Activated naive CD4-positive, alpha-beta T cell treated with anti-CD3 and anti-CD28 coated beads, Interleukin-2, amount 10 ng/mL, durations not matched to agents 7 days and 5 days (primary cell): Measurements from ENCODE around the gene DYNLT2.

Experiments used
- CTCF ChIA-PET: fragments of 350-600 bp; sonication (Branson Sonifier 250); formaldehyde crosslinking; loops from one replicate; lab custom pipeline; 2021; ENCODE audit warnings: antibody characterized with exemption; lab: Charles Lee
- DNase-seq: peaks from one replicate; pipeline ENCODE4 v3.0.0-alpha.2; 2020
- H3K27ac Mint-ChIP-seq: one replicate; pipeline ENCODE4 v1.8.0; 2021; ENCODE audit warnings: mild to moderate bottlenecking, moderate library complexity, mixed read lengths
- H3K27me3 Mint-ChIP-seq: one replicate; pipeline ENCODE4 v1.8.0; 2021; ENCODE audit warnings: mild to moderate bottlenecking, mixed read lengths
- H3K36me3 Mint-ChIP-seq: one replicate; pipeline ENCODE4 v1.8.0; 2021; ENCODE audit warnings: mixed read lengths
- H3K4me1 Mint-ChIP-seq: one replicate; pipeline ENCODE4 v1.8.0; 2021; ENCODE audit warnings: mixed read lengths
- H3K4me3 Mint-ChIP-seq: one replicate; pipeline ENCODE4 v1.8.0; 2021; ENCODE audit warnings: mild to moderate bottlenecking, moderate library complexity, mixed read lengths
- H3K9me3 Mint-ChIP-seq: one replicate; pipeline ENCODE4 v1.8.0; 2021; ENCODE audit warnings: mixed read lengths

Gene DYNLT2

GRCh38 chr6:169738976-169739529 is 12.3 kb downstream of the DYNLT2 start:
- CTCF ChIA-PET = no interaction called here
- DNase-seq = no peak
- Mint-ChIP-seq H3K36me3 (no peaks in the 10 kb centered on the region), H3K4me1 (no peaks in the 10 kb centered on the region), H3K9me3 (no peaks in the 10 kb centered on the region), H3K27me3 (peaks cover 32% of the 10 kb centered on the region), H3K27ac (no peak overlapping the region), H3K4me3 (no peak overlapping the region)

DNA sequence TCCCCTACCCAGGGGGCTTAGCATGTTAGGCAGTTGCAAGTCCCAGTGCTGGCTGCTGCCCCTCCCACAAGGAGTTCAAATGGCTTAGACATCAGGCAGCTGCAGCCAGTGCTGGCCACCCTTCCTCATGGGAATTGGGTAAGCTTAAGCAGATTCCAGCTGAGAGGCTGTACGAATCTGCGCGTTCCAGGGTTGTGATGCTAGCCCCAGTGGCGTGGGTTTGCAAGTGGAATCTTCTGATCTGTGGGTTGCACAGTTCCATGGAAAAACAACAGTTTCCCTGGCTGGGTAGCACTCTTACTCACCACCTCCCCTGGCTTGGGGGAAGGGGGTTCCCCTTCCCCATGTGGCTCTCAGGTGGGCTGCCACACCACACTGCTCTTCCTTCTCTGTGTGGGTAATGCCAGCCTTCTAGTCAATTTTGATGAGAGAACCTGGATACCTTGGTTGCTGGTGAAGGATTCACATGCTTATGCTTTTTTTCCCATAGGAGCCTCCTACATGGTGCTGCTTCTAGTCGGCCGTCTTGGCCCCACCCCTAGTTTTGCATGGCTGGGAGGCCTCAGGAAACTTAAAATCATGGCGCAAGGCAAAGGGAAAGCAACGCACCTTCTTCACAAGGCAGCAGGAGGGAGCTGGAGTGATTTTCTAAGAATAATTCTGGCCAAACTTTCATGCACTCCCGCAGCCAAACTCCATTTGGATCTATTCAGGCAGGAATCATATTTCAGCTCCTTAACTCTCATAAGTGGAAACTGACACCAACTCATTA is 13.0 kb downstream of the DYNLT2 start:
- DNase-seq = no peak
- no peak overlapping the region for H3K27ac Mint-ChIP-seq
- no peak overlapping the region for H3K4me3 Mint-ChIP-seq
- CTCF ChIA-PET = no interaction called here
- no peaks in the 10 kb centered on the region for H3K4me1 Mint-ChIP-seq
- H3K27me3 Mint-ChIP-seq = peaks cover 36% of the 10 kb centered on the region
- H3K9me3 Mint-ChIP-seq = no peaks in the 10 kb centered on the region
- H3K36me3 Mint-ChIP-seq = no peaks in the 10 kb centered on the region

GRCh38 chr6:169729961-169730360 is 21.4 kb downstream of the DYNLT2 start:
- H3K36me3 Mint-ChIP-seq = no peaks in the 10 kb centered on the region
- H3K4me3 Mint-ChIP-seq = no peak overlapping the region
- CTCF ChIA-PET = no interaction called here
- H3K27me3 Mint-ChIP-seq = peaks cover 32% of the 10 kb centered on the region
- H3K27ac Mint-ChIP-seq = no peak overlapping the region
- peaks cover 18% of the 10 kb centered on the region for H3K4me1 Mint-ChIP-seq
- no peak for DNase-seq
- no peaks in the 10 kb centered on the region for H3K9me3 Mint-ChIP-seq

- CTCF ChIA-PET = no interaction called here
- Mint-ChIP-seq H3K27ac (no peak overlapping the region), H3K4me3 (no peak overlapping the region), H3K27me3 (peaks cover 16% of the 10 kb centered on the region), H3K36me3 (no peaks in the 10 kb centered on the region), H3K4me1 (peaks cover 28% of the 10 kb centered on the region), H3K9me3 (no peaks in the 10 kb centered on the region)
- DNase-seq = no peak
Measured at GRCh38 chr6:169726963-169727362, 24.4 kb downstream of the DYNLT2 start.

DNA sequence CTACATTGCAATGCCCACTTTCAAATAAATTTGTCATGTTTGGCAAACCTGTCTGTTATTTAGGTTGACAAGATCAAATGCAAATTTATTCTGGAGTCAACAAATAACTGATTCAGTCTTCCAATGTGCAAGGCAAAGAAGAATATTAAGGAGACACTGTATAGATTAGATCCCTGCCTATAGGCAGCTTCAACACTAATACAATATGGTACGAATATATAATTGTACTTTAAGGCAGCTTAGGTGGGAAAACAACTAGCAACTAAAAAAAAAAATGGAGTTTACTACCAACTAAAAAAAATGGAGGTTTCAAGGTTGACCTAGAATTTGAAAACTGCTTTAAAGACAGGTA is 25.3 kb downstream of the DYNLT2 start:
- Mint-ChIP-seq H3K4me1 (peaks cover 35% of the 10 kb centered on the region), H3K9me3 (no peaks in the 10 kb centered on the region), H3K36me3 (no peaks in the 10 kb centered on the region), H3K4me3 (peak overlapping the region; percentile 79), H3K27ac (peak overlapping the region; percentile 70), H3K27me3 (peaks cover 16% of the 10 kb centered on the region)
- DNase-seq = no peak
- CTCF ChIA-PET = no interaction called here

DNA sequence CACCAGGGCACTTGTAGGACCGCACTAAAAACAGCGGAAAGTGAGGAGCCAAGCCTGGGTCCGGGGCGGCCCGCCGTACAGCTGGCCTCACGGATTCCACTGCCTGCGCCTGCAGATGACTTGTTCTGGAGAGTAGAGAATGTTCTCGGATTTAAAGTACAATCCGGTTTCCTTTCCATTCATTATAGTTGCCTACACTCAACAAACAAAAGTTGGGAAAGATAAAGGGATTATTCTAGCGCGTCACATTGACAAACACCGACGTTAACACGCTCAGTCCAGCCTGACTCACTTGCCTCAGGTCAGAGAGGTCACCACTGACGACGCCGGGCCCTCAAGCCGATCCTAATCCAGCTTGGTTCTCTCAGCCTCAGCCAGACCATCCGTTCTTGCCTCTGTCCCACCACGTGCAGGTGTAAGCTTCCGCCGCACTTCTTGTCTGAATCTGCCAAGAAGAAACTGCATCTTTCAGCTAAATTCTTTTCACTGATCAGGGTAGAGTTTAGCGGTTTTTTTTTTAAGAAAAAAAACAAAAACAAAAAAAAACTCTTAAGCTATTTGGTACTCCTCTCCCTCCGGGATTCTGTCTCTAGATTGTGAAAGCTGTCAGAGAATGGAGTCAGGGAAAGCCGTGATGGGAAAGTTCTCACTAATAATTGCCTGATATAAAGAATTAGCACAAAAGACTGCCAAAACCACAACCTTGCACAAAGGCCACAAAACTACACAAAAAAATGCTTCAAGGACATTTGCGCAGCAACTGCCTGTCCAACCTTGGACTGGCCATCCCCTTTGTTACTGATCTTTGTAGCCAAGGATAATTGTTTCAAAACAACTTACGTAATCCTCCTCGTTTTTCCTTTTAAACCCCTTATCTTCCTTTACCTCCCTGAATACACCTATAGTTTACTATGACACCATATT is 26.0 kb downstream of the DYNLT2 start:
- H3K27me3 Mint-ChIP-seq = peaks cover 10% of the 10 kb centered on the region
- H3K27ac Mint-ChIP-seq = peak overlapping the region; percentile 83
- H3K9me3 Mint-ChIP-seq = no peaks in the 10 kb centered on the region
- CTCF ChIA-PET = interaction anchor here (1.0 kb wide), 1 partner anchor 64 kb away, joined by 3 read pairs; no protein-coding TSS in a partner anchor
- DNase-seq = no peak
- H3K4me1 Mint-ChIP-seq = peaks cover 40% of the 10 kb centered on the region
- peak overlapping the region; percentile 79 for H3K4me3 Mint-ChIP-seq
- peaks cover 3% of the 10 kb centered on the region for H3K36me3 Mint-ChIP-seq

DNA sequence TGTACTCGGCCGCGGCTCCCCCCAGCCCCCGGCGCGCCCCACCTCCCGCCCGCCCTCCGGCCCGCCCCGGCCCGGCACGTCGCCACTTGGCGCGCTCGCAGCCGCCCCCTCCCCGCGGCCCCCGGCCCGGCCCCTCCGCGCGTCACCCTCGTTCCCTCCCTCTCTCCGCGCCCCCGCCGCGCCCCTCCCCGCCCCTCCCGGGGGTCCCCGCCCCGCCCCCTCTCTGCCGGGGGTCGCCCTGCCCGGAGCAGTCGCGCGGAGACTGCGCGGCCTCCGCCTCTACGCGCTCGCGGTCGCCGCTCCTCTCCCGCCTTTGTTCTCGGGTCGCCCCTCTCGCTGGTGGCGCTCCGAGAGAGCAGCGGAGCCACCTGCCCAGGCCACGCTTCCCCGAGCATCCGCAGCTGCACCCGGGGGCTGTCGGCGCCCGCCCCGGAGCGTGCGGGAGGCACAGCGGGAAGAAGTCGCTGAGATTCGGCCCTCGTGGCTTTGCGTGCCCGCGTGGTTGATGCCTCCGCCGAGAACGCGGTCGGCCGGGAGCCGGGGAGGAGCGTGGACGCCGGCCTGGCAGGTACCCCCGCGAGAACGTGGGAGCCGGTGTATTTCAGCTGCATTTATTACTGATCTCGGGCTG is 26.8 kb downstream of the DYNLT2 start, which contains the start of gene PHF10:
TSS of gene PHF10 (minus strand) at position 7 of the 631 bp plus-strand sequence. CDS start 569 bp downstream, outside the sequence.
- Mint-ChIP-seq H3K4me1 (peaks cover 45% of the 10 kb centered on the region), H3K4me3 (peak within 1 kb of the TSS; percentile 80), H3K36me3 (peaks cover 7% of the 10 kb centered on the region), H3K9me3 (no peaks in the 10 kb centered on the region), H3K27me3 (peaks cover 7% of the 10 kb centered on the region), H3K27ac (peak within 1 kb of the TSS; percentile 93)
- CTCF ChIA-PET = interaction anchor here (1.0 kb wide), 1 partner anchor 65 kb away, joined by 3 read pairs; no protein-coding TSS in a partner anchor
- peak; percentile 70 for DNase-seq

GRCh38 chr6:169723991-169724493 is 27.3 kb downstream of the DYNLT2 start:
- H3K4me1 Mint-ChIP-seq = peaks cover 50% of the 10 kb centered on the region
- H3K4me3 Mint-ChIP-seq = peak overlapping the region; percentile 70
- peak; percentile 50 for DNase-seq
- H3K27ac Mint-ChIP-seq = peak overlapping the region; percentile 68
- H3K9me3 Mint-ChIP-seq = no peaks in the 10 kb centered on the region
- peaks cover 7% of the 10 kb centered on the region for H3K27me3 Mint-ChIP-seq
- CTCF ChIA-PET = no interaction called here
- peaks cover 13% of the 10 kb centered on the region for H3K36me3 Mint-ChIP-seq

- Mint-ChIP-seq H3K9me3 (no peaks in the 10 kb centered on the region), H3K36me3 (peaks cover 15% of the 10 kb centered on the region), H3K27ac (peak overlapping the region; percentile 93), H3K4me3 (peak overlapping the region; percentile 80), H3K4me1 (peaks cover 52% of the 10 kb centered on the region), H3K27me3 (peaks cover 7% of the 10 kb centered on the region)
- peak; percentile 71 for DNase-seq
- CTCF ChIA-PET = interaction anchor here (2.6 kb wide), 1 partner anchor 13 kb away, joined by 7 read pairs; no protein-coding TSS in a partner anchor
Measured at GRCh38 chr6:169723200-169723909, 28.0 kb downstream of the DYNLT2 start.

GRCh38 chr6:169722362-169723199 is 28.8 kb downstream of the DYNLT2 start:
- H3K4me3 Mint-ChIP-seq = peak overlapping the region; percentile 80
- H3K27ac Mint-ChIP-seq = peak overlapping the region; percentile 93
- peak; percentile 51 for DNase-seq
- H3K4me1 Mint-ChIP-seq = peaks cover 46% of the 10 kb centered on the region
- peaks cover 17% of the 10 kb centered on the region for H3K36me3 Mint-ChIP-seq
- peaks cover 7% of the 10 kb centered on the region for H3K27me3 Mint-ChIP-seq
- CTCF ChIA-PET = interaction anchor here (2.6 kb wide), 1 partner anchor 12 kb away, joined by 7 read pairs; no protein-coding TSS in a partner anchor
- no peaks in the 10 kb centered on the region for H3K9me3 Mint-ChIP-seq

GRCh38 chr6:169720207-169720855 is 31.0 kb downstream of the DYNLT2 start:
- Mint-ChIP-seq H3K4me3 (no peak overlapping the region), H3K4me1 (peaks cover 37% of the 10 kb centered on the region), H3K27me3 (peaks cover 4% of the 10 kb centered on the region), H3K27ac (peak overlapping the region; percentile 1), H3K36me3 (peaks cover 33% of the 10 kb centered on the region), H3K9me3 (no peaks in the 10 kb centered on the region)
- CTCF ChIA-PET = interaction anchor here (0.7 to 1.7 kb wide), 3 partner anchors 16 to 148 kb away, joined by 3 to 5 read pairs (median 3); partner anchors contain the start of genes C6orf120 and WDR27
- DNase-seq = no peak

DNA sequence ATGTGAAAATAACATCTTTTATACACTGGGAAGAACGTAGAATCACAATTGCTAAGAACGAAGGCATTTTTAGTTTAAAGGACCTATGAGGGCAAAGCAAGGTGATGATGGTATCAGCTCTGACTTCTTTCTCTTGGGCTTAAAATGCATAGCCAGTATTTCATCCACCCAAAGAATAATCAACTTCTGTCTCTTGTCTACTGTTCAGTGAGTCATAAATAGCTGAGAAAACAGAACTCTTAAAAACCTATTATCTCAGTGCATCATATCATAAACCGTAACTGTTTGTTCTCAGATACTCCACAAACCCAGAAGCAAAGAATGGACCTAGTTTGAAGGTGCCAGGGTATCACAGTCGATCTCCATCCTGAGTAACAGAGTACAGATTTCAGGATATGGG is 32.3 kb downstream of the DYNLT2 start:
- Mint-ChIP-seq H3K27me3 (no peaks in the 10 kb centered on the region), H3K4me1 (peaks cover 33% of the 10 kb centered on the region), H3K36me3 (peaks cover 44% of the 10 kb centered on the region), H3K4me3 (no peak overlapping the region), H3K27ac (no peak overlapping the region), H3K9me3 (no peaks in the 10 kb centered on the region)
- CTCF ChIA-PET = interaction anchor here (1.1 kb wide), 1 partner anchor 15 kb away, joined by 3 read pairs; no protein-coding TSS in a partner anchor
- no peak for DNase-seq
